Progenitor cell of endocrine pancreas (in vitro differentiated cells): ENCODE results near the gene TM9SF4. TPM values are rescaled to one million over a fixed set of nuclear protein-coding genes. Genes with fewer than 3 reads are reported as not detected.
A peak's percentile ranks its signal among the peaks of the same experiment; 100 is the strongest.

ENCODE experiments used
- DNase-seq: peaks from one replicate; pipeline ENCODE4 v3.0.0; 2021; ENCODE audit warnings: low spot score; ENCODE audit not compliant: unreplicated experiment
- H3K27ac Mint-ChIP-seq: 2 replicates; pipeline ENCODE4 v1.8.0; 2021; ENCODE audit warnings: mild to moderate bottlenecking, moderate library complexity, mixed read lengths
- H3K27me3 Mint-ChIP-seq: 2 replicates; pipeline ENCODE4 v1.8.0; 2021; ENCODE audit warnings: mixed read lengths
- H3K36me3 Mint-ChIP-seq: 2 replicates; pipeline ENCODE4 v1.8.0; 2022; ENCODE audit warnings: mixed read lengths; ENCODE audit not compliant: insufficient read depth
- H3K4me1 Mint-ChIP-seq: 2 replicates; pipeline ENCODE4 v1.8.0; 2021; ENCODE audit warnings: low read depth, mixed read lengths
- H3K4me3 Mint-ChIP-seq: 2 replicates; pipeline ENCODE4 v1.8.0; 2021; ENCODE audit warnings: low read depth, mild to moderate bottlenecking, moderate library complexity, mixed read lengths
- H3K9me3 Mint-ChIP-seq: 2 replicates; pipeline ENCODE4 v1.8.0; 2021; ENCODE audit warnings: low read depth, mixed read lengths
- total RNA-seq: library from RNA; stranded (reverse); gene quantifications from 2 replicates; pipeline ENCODE4 v1.2.1, GENCODE V29; 2021
- TF ChIP-seq, protein P1 (sequence below): fragments of 200-600 bp; sonication (generic); IDR thresholded peaks from one replicate; pipeline ENCODE4 v1.5.0; 2021; ENCODE audit warnings: antibody characterized with exemption, mild to moderate bottlenecking; ENCODE audit not compliant: unreplicated experiment

The TM9SF4 gene
- total RNA-seq, 1 donor from 2014 or later, result 92.9 TPM

DNA sequence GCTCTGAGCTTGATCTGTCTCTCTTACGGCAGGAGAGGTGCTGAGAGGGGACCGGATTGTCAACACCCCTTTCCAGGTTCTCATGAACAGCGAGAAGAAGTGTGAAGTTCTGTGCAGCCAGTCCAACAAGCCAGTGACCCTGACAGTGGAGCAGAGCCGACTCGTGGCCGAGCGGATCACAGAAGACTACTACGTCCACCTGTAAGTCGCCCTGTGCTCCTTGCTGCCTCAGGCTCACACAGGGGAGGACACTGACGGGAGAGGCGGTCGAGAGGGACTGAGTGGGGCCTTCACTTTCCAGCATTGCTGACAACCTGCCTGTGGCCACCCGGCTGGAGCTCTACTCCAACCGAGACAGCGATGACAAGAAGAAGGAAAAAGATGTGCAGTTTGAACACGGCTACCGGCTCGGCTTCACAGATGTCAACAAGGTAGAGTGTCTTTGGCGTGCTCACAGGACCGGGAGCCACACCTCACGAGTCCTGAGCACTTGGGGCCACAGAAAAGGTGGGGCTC, 32.0 kb downstream of the TM9SF4 start:
- DNase-seq, result no peak
- Mint-ChIP-seq H3K4me1 (no peaks in the 10 kb centered on the region), H3K4me3 (no peak overlapping the region), H3K36me3 (peaks cover 52% of the 10 kb centered on the region), H3K27me3 (no peaks in the 10 kb centered on the region), H3K9me3 (no peaks in the 10 kb centered on the region), H3K27ac (peak overlapping the region; percentile 26)
- TF ChIP-seq, protein P1, sequence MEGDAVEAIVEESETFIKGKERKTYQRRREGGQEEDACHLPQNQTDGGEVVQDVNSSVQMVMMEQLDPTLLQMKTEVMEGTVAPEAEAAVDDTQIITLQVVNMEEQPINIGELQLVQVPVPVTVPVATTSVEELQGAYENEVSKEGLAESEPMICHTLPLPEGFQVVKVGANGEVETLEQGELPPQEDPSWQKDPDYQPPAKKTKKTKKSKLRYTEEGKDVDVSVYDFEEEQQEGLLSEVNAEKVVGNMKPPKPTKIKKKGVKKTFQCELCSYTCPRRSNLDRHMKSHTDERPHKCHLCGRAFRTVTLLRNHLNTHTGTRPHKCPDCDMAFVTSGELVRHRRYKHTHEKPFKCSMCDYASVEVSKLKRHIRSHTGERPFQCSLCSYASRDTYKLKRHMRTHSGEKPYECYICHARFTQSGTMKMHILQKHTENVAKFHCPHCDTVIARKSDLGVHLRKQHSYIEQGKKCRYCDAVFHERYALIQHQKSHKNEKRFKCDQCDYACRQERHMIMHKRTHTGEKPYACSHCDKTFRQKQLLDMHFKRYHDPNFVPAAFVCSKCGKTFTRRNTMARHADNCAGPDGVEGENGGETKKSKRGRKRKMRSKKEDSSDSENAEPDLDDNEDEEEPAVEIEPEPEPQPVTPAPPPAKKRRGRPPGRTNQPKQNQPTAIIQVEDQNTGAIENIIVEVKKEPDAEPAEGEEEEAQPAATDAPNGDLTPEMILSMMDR, result no peak

GRCh38 chr20:32142088-32142487, 32.6 kb downstream of the TM9SF4 start:
- TF ChIP-seq, protein P1, result no peak
- Mint-ChIP-seq H3K4me3 (no peak overlapping the region), H3K36me3 (peaks cover 54% of the 10 kb centered on the region), H3K27ac (no peak overlapping the region), H3K9me3 (no peaks in the 10 kb centered on the region), H3K4me1 (no peaks in the 10 kb centered on the region), H3K27me3 (no peaks in the 10 kb centered on the region)
- no peak for DNase-seq

DNA sequence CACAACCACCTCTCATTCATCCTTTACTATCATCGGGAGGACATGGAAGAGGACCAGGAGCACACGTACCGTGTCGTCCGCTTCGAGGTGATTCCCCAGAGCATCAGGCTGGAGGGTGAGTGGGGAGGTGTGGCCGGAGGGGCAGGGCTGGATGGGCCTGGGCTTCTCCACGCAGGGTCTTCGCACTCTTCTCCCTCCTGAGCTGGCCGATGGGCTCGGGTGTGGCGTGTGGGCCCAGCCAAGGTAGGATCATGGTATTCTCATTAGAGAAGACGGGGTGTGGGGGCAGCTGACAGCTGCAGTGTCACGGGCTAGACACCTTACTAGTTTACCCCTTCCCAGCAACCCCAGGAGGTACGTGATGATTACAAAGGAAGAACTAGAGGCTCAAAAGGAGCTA, 33.5 kb downstream of the TM9SF4 start:
- TF ChIP-seq, protein P1, result no peak
- H3K27ac Mint-ChIP-seq, result no peak overlapping the region
- H3K4me1 Mint-ChIP-seq, result no peaks in the 10 kb centered on the region
- H3K9me3 Mint-ChIP-seq, result no peaks in the 10 kb centered on the region
- H3K4me3 Mint-ChIP-seq, result no peak overlapping the region
- DNase-seq, result no peak
- H3K27me3 Mint-ChIP-seq, result no peaks in the 10 kb centered on the region
- peaks cover 57% of the 10 kb centered on the region for H3K36me3 Mint-ChIP-seq

DNA sequence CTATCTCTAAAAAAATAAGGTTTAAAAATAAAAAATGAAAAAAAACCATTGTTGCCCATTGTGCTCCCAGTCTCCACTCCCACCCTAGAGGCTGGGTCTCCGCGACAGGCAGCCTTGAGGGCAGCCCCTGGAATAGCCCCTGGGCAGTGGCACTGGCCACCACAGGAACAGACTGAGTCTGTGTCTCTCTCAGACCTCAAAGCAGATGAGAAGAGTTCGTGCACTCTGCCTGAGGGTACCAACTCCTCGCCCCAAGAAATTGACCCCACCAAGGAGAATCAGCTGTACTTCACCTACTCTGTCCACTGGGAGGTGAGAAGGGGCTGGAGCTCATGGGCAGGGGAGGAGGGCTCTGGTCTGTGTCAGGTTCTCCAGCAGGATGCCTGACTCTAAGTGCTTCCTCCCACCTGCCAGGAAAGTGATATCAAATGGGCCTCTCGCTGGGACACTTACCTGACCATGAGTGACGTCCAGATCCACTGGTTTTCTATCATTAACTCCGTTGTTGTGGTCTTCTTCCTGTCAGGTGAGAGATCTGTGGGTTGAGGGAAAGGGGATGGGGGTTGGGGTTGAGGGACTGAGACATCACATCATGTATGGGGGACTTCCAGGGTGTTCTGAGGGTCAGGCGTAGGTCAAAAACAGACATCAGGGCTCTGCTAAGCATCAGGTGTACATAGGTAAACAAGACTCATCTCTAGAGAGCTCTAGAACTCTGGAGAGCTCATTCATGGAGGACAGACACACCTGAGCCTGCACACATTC, 35.6 kb downstream of the TM9SF4 start:
- TF ChIP-seq, protein P1, result no peak
- H3K4me3 Mint-ChIP-seq, result no peak overlapping the region
- peaks cover 59% of the 10 kb centered on the region for H3K36me3 Mint-ChIP-seq
- H3K9me3 Mint-ChIP-seq, result no peaks in the 10 kb centered on the region
- no peak overlapping the region for H3K27ac Mint-ChIP-seq
- H3K27me3 Mint-ChIP-seq, result no peaks in the 10 kb centered on the region
- no peaks in the 10 kb centered on the region for H3K4me1 Mint-ChIP-seq
- no peak for DNase-seq

DNA sequence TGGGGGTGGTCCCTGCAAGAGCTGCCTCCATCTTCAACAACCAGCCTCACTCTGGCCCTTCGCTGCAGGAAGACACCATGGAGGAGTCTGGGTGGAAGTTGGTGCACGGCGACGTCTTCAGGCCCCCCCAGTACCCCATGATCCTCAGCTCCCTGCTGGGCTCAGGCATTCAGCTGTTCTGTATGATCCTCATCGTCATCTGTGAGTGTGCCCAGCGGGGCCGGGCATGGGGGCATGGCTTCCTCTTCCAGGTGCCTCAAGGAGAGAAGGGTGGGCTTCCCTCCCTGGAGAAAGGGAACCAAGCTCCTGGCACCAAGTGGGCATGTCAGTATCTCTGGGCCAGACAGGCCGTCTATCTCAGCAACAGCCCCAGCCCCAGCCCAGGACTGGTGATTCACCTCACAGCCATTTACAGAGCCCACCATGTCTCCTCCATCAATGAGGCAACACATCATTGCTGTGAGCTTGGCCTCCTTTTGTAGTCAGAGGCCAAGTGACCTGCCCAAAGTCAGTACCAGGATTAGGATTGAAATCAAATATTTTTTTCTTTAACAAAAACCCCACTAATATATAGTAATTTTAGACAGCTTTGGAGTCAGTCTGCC, 40.2 kb downstream of the TM9SF4 start:
- Mint-ChIP-seq H3K9me3 (no peaks in the 10 kb centered on the region), H3K4me3 (no peak overlapping the region), H3K27ac (no peak overlapping the region), H3K4me1 (no peaks in the 10 kb centered on the region), H3K27me3 (no peaks in the 10 kb centered on the region), H3K36me3 (peaks cover 58% of the 10 kb centered on the region)
- no peak for DNase-seq
- TF ChIP-seq, protein P1, result no peak
